ENCODE measurements around the gene CCNH.

The CCNH gene

DNA sequence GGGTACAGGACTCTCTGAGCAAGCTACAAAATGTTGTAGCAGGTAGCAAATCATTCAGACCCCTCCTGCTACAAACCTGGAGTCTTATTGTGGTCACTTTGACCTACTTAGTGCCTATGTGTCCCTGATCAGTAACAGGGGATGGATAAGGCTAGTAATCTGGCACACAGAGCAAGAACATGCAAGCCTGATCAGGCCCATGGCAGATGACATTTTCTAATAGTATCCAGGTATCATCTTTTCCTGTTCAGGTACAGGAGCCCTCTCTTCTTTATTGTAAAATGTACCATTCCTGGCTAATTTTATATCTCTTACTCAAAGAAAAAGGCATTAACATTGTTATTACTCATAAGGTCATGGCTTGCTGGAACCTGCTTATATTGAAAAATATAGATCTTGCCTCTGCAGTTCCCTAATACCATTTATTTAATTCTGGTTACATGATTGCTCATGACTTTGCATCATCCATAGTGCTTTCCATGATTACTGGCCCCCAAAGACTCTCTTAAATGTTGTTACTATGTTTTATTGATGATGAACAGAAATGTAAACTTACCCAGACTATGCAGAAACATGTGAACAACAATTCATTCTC is 18.2 kb upstream of the CCNH start:
- Histone ChIP-seq H3K9ac (ENCODE audit: low read length) (no peak overlapping the region), H3K36me3 (ENCODE audit: control insufficient read depth, insufficient read depth, low read length) (no peaks in the 10 kb centered on the region), H3K9me3 (ENCODE audit: control insufficient read depth, insufficient read depth, low read depth, low read length) (no peaks in the 10 kb centered on the region)

DNA sequence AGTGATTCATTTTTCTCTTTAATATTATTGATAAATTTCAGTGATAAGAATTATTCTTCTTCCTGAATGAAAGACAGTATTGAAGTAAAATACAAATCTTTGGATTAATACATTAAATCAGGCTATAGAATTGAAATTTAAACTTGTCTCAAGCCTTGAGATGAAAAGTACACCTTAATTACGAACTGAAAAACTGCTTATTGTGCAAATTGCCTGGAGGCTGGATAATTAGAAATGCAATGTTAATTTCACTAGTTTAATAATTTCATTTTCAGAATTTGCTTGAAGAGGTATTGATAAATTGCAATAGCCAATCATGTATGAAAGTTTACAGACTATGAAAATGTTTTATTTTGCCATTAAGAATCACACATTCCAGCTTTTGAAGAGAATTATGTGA is 11.0 kb upstream of the CCNH start:
- Histone ChIP-seq H3K27ac (ENCODE audit: low read depth, low read length) (no peak overlapping the region), H3K27me3 (ENCODE audit: control insufficient read depth, insufficient read depth, low read length) (no peaks in the 10 kb centered on the region), H3K9me3 (ENCODE audit: control insufficient read depth, insufficient read depth, low read depth, low read length) (no peaks in the 10 kb centered on the region), H3K36me3 (ENCODE audit: control insufficient read depth, insufficient read depth, low read length) (no peaks in the 10 kb centered on the region), H3K9ac (ENCODE audit: low read length) (no peak overlapping the region), H3K4me1 (ENCODE audit: control insufficient read depth, insufficient read depth, low read length) (no peaks in the 10 kb centered on the region), H3K4me3 (ENCODE audit: low read depth, low read length) (no peak overlapping the region)

More for the DNA sequence above, 18.2 kb upstream of the CCNH start:
- no peak overlapping the region for H3K4me3 ChIP-seq (ENCODE audit: low read depth, low read length)
- no peaks in the 10 kb centered on the region for H3K27me3 ChIP-seq (ENCODE audit: control insufficient read depth, insufficient read depth, low read length)
- H3K4me1 ChIP-seq (ENCODE audit: control insufficient read depth, insufficient read depth, low read length) = no peaks in the 10 kb centered on the region
- no peak overlapping the region for H3K27ac ChIP-seq (ENCODE audit: low read depth, low read length)

DNA sequence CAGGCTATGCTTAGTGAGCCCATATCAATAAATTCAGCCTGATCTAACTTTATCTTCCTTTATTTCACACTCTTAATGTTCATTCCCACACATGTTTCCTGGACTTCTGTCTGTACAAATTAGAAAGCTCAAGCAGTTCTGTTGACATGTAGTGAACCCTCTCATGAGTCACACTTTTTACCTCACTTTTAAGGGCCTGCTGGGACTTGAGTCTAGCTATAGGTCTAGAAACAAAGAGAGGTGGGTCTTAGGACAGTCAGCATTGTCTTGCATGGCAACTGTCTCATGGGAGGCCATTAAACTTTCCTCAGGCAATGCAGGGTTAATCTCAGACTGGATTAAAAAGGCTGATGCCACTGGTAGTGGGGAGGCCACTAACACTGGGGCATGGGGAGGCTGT is 8.6 kb upstream of the CCNH start:
- Histone ChIP-seq H3K4me1 (ENCODE audit: control insufficient read depth, insufficient read depth, low read length) (no peaks in the 10 kb centered on the region), H3K4me3 (ENCODE audit: low read depth, low read length) (no peak overlapping the region), H3K27me3 (ENCODE audit: control insufficient read depth, insufficient read depth, low read length) (no peaks in the 10 kb centered on the region), H3K9me3 (ENCODE audit: control insufficient read depth, insufficient read depth, low read depth, low read length) (no peaks in the 10 kb centered on the region), H3K9ac (ENCODE audit: low read length) (no peak overlapping the region), H3K36me3 (ENCODE audit: control insufficient read depth, insufficient read depth, low read length) (no peaks in the 10 kb centered on the region), H3K27ac (ENCODE audit: low read depth, low read length) (no peak overlapping the region)

GRCh38 chr5:87418506-87418905 is 5.8 kb upstream of the CCNH start:
- Histone ChIP-seq H3K27ac (ENCODE audit: low read depth, low read length) (no peak overlapping the region), H3K9ac (ENCODE audit: low read length) (no peak overlapping the region), H3K36me3 (ENCODE audit: control insufficient read depth, insufficient read depth, low read length) (no peaks in the 10 kb centered on the region), H3K27me3 (ENCODE audit: control insufficient read depth, insufficient read depth, low read length) (no peaks in the 10 kb centered on the region), H3K4me3 (ENCODE audit: low read depth, low read length) (no peak overlapping the region), H3K4me1 (ENCODE audit: control insufficient read depth, insufficient read depth, low read length) (no peaks in the 10 kb centered on the region), H3K9me3 (ENCODE audit: control insufficient read depth, insufficient read depth, low read depth, low read length) (no peaks in the 10 kb centered on the region)

DNA sequence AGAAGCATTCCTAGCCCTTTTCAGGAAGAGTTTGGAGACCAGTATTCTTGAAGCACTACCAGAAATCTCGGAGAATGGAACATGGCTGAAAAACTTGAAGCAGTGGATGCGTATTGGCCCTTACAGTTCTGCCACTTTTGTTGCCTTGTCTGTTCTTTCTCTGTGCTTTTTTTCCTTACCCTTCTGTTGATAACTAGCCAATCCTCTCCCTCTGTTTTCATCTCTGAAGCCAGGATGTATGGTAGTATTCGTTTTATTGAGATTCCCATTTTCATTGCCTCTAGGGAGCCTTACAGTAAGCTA is 564 bp upstream of the CCNH start:
- Histone ChIP-seq H3K9me3 (ENCODE audit: control insufficient read depth, insufficient read depth, low read depth, low read length) (no peaks in the 10 kb centered on the region), H3K4me3 (ENCODE audit: low read depth, low read length) (peak overlapping the region; percentile 97), H3K36me3 (ENCODE audit: control insufficient read depth, insufficient read depth, low read length) (peaks cover 27% of the 10 kb centered on the region), H3K27me3 (ENCODE audit: control insufficient read depth, insufficient read depth, low read length) (no peaks in the 10 kb centered on the region), H3K4me1 (ENCODE audit: control insufficient read depth, insufficient read depth, low read length) (no peaks in the 10 kb centered on the region), H3K27ac (ENCODE audit: low read depth, low read length) (peak overlapping the region; percentile 60; the same call in 1 of the 2 replicates), H3K9ac (ENCODE audit: low read length) (peak overlapping the region; percentile 75)

DNA sequence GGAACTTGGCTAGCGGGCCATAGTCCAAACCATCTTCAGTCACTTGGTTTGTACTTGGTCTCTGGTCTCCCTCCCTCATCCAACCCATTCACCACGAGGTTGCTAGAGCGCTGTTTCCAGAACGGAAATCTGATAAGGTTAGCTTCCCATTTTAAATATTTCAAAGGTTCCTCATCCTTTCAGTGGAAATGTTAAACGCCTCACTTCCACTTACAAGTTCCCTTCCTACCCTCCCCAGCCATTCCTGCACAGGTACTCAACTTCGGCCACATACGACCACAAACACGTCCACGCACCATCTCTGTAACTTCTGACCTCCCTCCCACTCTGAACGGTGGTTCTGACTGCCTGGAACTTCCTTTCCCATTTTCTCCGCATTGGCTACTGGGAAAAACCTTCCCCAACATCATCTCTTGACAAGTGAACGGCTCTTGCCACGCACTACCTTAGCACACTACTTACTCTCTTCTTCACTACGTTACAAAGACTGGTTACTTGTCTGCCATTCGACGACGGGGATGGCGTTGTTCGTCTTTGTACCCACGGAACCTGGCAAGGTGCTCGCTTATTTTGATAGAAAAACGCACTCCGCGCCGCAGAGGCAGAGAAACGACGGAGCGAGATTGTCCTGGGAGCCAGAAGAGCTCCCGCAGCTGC is 629 bp downstream of the CCNH start:
- H3K27me3 ChIP-seq (ENCODE audit: control insufficient read depth, insufficient read depth, low read length) = no peaks in the 10 kb centered on the region
- peak overlapping the region; percentile 80 for H3K27ac ChIP-seq (ENCODE audit: low read depth, low read length)
- H3K36me3 ChIP-seq (ENCODE audit: control insufficient read depth, insufficient read depth, low read length) = peaks cover 38% of the 10 kb centered on the region
- no peaks in the 10 kb centered on the region for H3K9me3 ChIP-seq (ENCODE audit: control insufficient read depth, insufficient read depth, low read depth, low read length)
- peak overlapping the region; percentile 97 for H3K4me3 ChIP-seq (ENCODE audit: low read depth, low read length)
- no peaks in the 10 kb centered on the region for H3K4me1 ChIP-seq (ENCODE audit: control insufficient read depth, insufficient read depth, low read length)
- peak overlapping the region; percentile 95 for H3K9ac ChIP-seq (ENCODE audit: low read length)

- H3K4me1 ChIP-seq (ENCODE audit: control insufficient read depth, insufficient read depth, low read length) = no peaks in the 10 kb centered on the region
- no peaks in the 10 kb centered on the region for H3K9me3 ChIP-seq (ENCODE audit: control insufficient read depth, insufficient read depth, low read depth, low read length)
- peak overlapping the region; percentile 97 for H3K4me3 ChIP-seq (ENCODE audit: low read depth, low read length)
- H3K27me3 ChIP-seq (ENCODE audit: control insufficient read depth, insufficient read depth, low read length) = no peaks in the 10 kb centered on the region
- peaks cover 43% of the 10 kb centered on the region for H3K36me3 ChIP-seq (ENCODE audit: control insufficient read depth, insufficient read depth, low read length)
- H3K27ac ChIP-seq (ENCODE audit: low read depth, low read length) = no peak overlapping the region
- H3K9ac ChIP-seq (ENCODE audit: low read length) = peak overlapping the region; percentile 95
These were observed 1.2 kb downstream of the CCNH start for GRCh38 chr5:87411586-87411972.

DNA sequence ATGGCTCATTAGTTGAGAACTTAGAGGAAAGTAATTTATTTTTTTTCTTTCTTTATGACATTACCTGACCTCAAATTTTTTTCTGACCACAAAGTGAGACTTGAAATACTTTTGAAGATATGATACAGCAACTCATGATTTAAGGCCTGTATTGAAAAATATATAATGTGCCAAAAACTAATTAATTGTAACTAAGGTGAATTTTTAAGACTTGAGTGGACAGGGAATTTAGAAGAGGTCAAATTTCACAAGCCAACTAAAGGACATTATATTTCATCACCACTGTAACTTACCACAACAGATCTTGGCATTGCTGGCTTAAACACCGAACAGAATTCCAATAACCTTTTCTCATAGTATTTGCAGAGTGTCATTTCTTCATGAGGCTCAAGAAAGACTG is 1.8 kb downstream of the CCNH start:
- Histone ChIP-seq H3K9ac (ENCODE audit: low read length) (no peak overlapping the region), H3K27ac (ENCODE audit: low read depth, low read length) (no peak overlapping the region), H3K27me3 (ENCODE audit: control insufficient read depth, insufficient read depth, low read length) (no peaks in the 10 kb centered on the region), H3K4me3 (ENCODE audit: low read depth, low read length) (no peak overlapping the region), H3K4me1 (ENCODE audit: control insufficient read depth, insufficient read depth, low read length) (no peaks in the 10 kb centered on the region), H3K9me3 (ENCODE audit: control insufficient read depth, insufficient read depth, low read depth, low read length) (no peaks in the 10 kb centered on the region), H3K36me3 (ENCODE audit: control insufficient read depth, insufficient read depth, low read length) (peaks cover 49% of the 10 kb centered on the region)

DNA sequence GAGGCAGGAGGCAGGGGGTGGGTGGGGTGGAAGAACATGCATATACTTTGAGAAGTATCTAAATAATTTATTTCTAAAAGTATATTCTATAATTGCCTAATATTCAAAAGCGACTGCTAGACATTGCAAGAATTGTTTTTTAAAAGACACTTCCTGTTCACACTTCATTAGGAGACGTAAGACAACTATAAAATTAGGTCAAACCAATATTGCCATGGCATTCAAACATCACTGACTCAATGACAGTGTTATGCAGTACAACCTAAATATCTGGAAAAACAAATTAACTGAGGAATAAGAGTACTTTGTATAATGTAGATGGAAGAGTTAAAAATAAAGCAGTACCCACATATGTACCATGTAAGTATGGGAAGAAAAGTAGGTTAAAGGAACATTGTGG is 4.5 kb downstream of the CCNH start:
- Histone ChIP-seq H3K36me3 (ENCODE audit: control insufficient read depth, insufficient read depth, low read length) (peaks cover 76% of the 10 kb centered on the region), H3K27me3 (ENCODE audit: control insufficient read depth, insufficient read depth, low read length) (no peaks in the 10 kb centered on the region), H3K9me3 (ENCODE audit: control insufficient read depth, insufficient read depth, low read depth, low read length) (no peaks in the 10 kb centered on the region), H3K4me3 (ENCODE audit: low read depth, low read length) (no peak overlapping the region), H3K4me1 (ENCODE audit: control insufficient read depth, insufficient read depth, low read length) (no peaks in the 10 kb centered on the region), H3K27ac (ENCODE audit: low read depth, low read length) (no peak overlapping the region), H3K9ac (ENCODE audit: low read length) (no peak overlapping the region)

DNA sequence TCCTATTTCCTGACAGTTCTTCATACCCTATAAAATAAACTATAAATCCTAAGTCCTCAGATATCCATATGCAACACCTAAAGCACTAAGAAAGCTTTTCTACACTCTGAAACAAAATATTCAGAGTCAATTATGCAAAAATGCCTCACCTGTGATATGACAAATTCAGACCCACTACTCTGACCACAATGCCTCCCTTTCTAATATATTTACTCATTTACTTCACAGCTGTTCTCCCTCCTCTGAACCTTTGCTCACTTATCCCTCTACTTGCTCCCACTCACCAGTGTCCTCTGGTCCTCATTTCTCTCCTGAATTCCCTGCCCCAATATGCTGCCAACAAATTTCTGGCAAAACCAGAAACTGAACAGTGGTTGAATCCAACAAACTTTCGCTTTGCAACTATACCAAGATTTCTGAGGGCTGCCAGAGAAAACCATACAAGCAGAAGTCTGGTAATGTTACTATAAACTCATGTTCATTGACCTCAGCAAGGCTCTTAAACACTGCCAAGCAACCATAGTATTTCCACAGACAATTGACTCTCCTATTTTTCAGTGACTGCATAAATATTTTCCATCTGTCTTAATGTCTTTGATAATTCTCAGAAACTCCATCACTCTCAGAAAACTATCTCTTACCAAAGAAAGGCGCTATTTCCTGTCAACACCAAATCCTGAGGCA is 7.1 kb downstream of the CCNH start:
- Histone ChIP-seq H3K9ac (ENCODE audit: low read length) (no peak overlapping the region), H3K36me3 (ENCODE audit: control insufficient read depth, insufficient read depth, low read length) (peaks cover 95% of the 10 kb centered on the region), H3K9me3 (ENCODE audit: control insufficient read depth, insufficient read depth, low read depth, low read length) (no peaks in the 10 kb centered on the region)

DNA sequence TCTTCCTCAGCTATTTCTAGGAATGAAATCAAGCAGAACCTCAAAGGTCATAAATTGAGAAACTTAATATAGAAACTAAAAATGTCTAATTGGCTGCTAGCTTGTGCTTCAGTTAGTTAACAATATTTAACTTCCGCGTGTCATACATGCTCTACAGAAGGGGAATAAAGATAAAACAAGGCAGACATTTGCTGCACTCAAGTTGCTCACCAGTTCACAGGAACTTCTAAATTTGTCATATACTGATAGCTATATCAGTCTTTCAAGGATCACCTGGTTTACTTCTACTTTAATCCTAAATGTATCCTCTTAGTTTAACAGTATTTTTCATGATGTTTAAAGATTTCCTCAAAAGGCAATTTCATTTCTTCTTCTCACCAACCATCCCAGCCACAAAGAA is 8.4 kb downstream of the CCNH start:
- Histone ChIP-seq H3K9ac (ENCODE audit: low read length) (no peak overlapping the region), H3K27ac (ENCODE audit: low read depth, low read length) (no peak overlapping the region), H3K36me3 (ENCODE audit: control insufficient read depth, insufficient read depth, low read length) (peaks cover 98% of the 10 kb centered on the region), H3K27me3 (ENCODE audit: control insufficient read depth, insufficient read depth, low read length) (no peaks in the 10 kb centered on the region), H3K9me3 (ENCODE audit: control insufficient read depth, insufficient read depth, low read depth, low read length) (no peaks in the 10 kb centered on the region), H3K4me1 (ENCODE audit: control insufficient read depth, insufficient read depth, low read length) (no peaks in the 10 kb centered on the region), H3K4me3 (ENCODE audit: low read depth, low read length) (no peak overlapping the region)

More for the DNA sequence above, 7.1 kb downstream of the CCNH start:
- Histone ChIP-seq H3K27ac (ENCODE audit: low read depth, low read length) (no peak overlapping the region), H3K4me3 (ENCODE audit: low read depth, low read length) (no peak overlapping the region), H3K4me1 (ENCODE audit: control insufficient read depth, insufficient read depth, low read length) (no peaks in the 10 kb centered on the region), H3K27me3 (ENCODE audit: control insufficient read depth, insufficient read depth, low read length) (no peaks in the 10 kb centered on the region)

Data from HUES6 (cell line).